SK-N-DZ (cell line): ENCODE measurements around the gene GZMA. TPM values are rescaled to one million over a fixed set of nuclear protein-coding genes. Genes with fewer than 3 reads are reported as not detected.
"Not testable (repeated sequence)": the region's sequence is repeated elsewhere in the genome, so short reads cannot be mapped to it uniquely, and the experiment has no call there.

Source experiments
- DNase-seq: peaks from one replicate; pipeline ENCODE4 v3.0.0-alpha.2; 2015; ENCODE audit warnings: low spot score
- polyA plus RNA-seq, 2 experiments: library from polyadenylated mRNA; depleted of rRNA; stranded (reverse); fragments of >200 nt; gene quantifications; 2 replicates each; pipeline ENCODE4 v1.2.3, GENCODE V29; 2014

GZMA gene
- not detected in 2 replicates for polyA plus RNA-seq (2014; cell fraction: cytosol; rRNA removed)
- not detected in 2 replicates for polyA plus RNA-seq (2014; cell fraction: nucleus; rRNA removed)

GRCh38 chr5:55102348-55102747, at the start of gene GZMA:
GZMA (plus strand) TSS chr5:55102646; CDS start chr5:55102683, 37 bp downstream.
- no peak for DNase-seq

- DNase-seq, result no peak
Measured at GRCh38 chr5:55055183-55055582, 47.3 kb upstream of the GZMA start.

GRCh38 chr5:55062039-55062779, 40.2 kb upstream of the GZMA start:
- no peak for DNase-seq

GRCh38 chr5:55063220-55063863, 39.1 kb upstream of the GZMA start:
- DNase-seq, result no peak

GRCh38 chr5:55063899-55064298, 38.5 kb upstream of the GZMA start:
- no peak for DNase-seq

- no peak for DNase-seq
Measured at GRCh38 chr5:55064523-55064922, 37.9 kb upstream of the GZMA start.

- DNase-seq, result no peak
Measured at GRCh38 chr5:55066277-55066676, 36.2 kb upstream of the GZMA start.

- DNase-seq, result no peak
Measured at GRCh38 chr5:55070968-55071367, 31.5 kb upstream of the GZMA start.

GRCh38 chr5:55071413-55071812, 31.0 kb upstream of the GZMA start:
- DNase-seq, result no peak

- DNase-seq, result no peak
Measured at GRCh38 chr5:55072666-55073065, 29.8 kb upstream of the GZMA start.

GRCh38 chr5:55073211-55073610, 29.2 kb upstream of the GZMA start:
- no peak for DNase-seq

- no peak for DNase-seq
Measured at GRCh38 chr5:55081541-55081940, 20.9 kb upstream of the GZMA start.

GRCh38 chr5:55089301-55089700, 13.1 kb upstream of the GZMA start:
- not testable (repeated sequence) for DNase-seq

- not testable (repeated sequence) for DNase-seq
Measured at GRCh38 chr5:55091011-55091410, 11.4 kb upstream of the GZMA start.

GRCh38 chr5:55096182-55096581, 6.3 kb upstream of the GZMA start:
- DNase-seq, result no peak

- DNase-seq, result no peak
Measured at GRCh38 chr5:55096861-55097260, 5.6 kb upstream of the GZMA start.

GRCh38 chr5:55101148-55101547, 1.3 kb upstream of the GZMA start:
- not testable (repeated sequence) for DNase-seq

- no peak for DNase-seq
Measured at GRCh38 chr5:55101556-55102276, 730 bp upstream of the GZMA start.

- DNase-seq, result no peak
Measured at GRCh38 chr5:55104036-55104772, 1.8 kb downstream of the GZMA start.

- DNase-seq, result no peak
Measured at GRCh38 chr5:55104946-55105701, 2.7 kb downstream of the GZMA start.

GRCh38 chr5:55105976-55106375, 3.5 kb downstream of the GZMA start:
- DNase-seq, result not testable (repeated sequence)
